Measurements from ENCODE around the gene MEX3A. TPM values are rescaled to one million over a fixed set of nuclear protein-coding genes. Genes with fewer than 3 reads are reported as not detected.

Gene MEX3A
- total and polyA plus RNA-seq, 2 of the 8 experiments (the other 6 are each of a cell fraction or from before 2014, with no cell fraction given): 34.1 to 52.4 TPM

DNA sequence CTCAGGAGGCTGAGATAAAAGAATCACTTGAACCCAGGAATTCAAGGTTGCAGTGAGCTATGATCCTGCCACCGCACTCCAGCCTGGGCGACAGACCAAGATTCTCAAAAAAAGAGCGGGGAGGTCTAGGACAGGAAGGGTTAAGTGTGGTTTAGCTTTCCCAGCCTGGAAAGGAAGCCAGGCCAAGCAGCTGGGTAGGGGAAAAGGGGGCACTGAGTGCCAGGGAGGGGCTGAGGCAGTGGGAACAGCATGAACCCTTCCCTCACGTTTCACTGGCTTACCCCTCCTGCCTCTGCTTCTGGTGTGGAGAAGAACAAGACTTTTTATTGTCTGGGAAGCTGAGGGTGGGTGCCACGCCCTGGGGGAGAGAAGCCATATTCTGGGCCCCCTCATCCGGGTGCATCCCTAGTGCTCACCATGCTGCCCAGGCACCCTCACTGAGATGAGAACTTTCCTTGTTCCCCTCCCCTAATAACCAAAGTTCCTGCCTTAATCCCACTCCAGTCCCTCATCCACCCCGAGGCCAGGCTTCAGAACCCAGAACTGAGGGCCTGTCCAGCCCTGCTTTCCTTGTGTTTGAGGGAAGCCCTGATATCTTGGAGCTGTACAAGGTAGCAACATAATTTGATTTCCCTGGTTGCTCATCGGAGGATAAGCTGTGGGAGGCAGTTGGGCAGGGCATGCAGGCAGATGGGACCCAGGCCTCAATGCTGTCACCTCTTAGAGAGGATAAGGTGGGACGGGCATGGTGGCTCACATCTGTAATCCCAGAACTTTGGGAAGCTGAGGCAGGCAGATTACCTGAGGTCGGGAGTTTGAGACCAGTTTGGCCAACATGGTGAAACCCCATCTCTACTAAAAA is 30.2 kb upstream of the MEX3A start:
- no peak overlapping the region; a peak in 1 of 4 replicates for H3K4me2 ChIP-seq (ENCODE audit: insufficient read depth in 1 of 2, low read depth in 2 of 2, low read length in 2 of 2)
- no peak overlapping the region for H2BK120ac ChIP-seq (replicated peaks; ENCODE audit: low read depth, low read length)
- H3K23me2 ChIP-seq (ENCODE audit: low read depth, low read length): peaks cover 13% of the 10 kb centered on the region
- no peak for FAIRE-seq
- H2BK20ac ChIP-seq (ENCODE audit: low read length): no peak overlapping the region
- no peak overlapping the region for H3K56ac ChIP-seq (replicated peaks; ENCODE audit: insufficient read length, low read depth, low read length)
- H3K23ac ChIP-seq (ENCODE audit: insufficient read length): no peak overlapping the region
- H3K4me1 ChIP-seq (replicated peaks in 1 of 4; ENCODE audit: control insufficient read depth in 3 of 4, insufficient read depth in 4 of 4, low read length in 3 of 4): peaks cover 3 to 16% (median 12%) of the 10 kb centered on the region in 4 experiments
- peak overlapping the region; percentile 40; the same call in 1 of the 2 replicates for H2AK5ac ChIP-seq (ENCODE audit: low read depth, low read length)
- H2BK12ac ChIP-seq (ENCODE audit: low read depth, low read length): peak overlapping the region; percentile 60; the same call in 1 of the 2 replicates
- H3K27ac ChIP-seq (ENCODE audit: low read depth, low read length): no peak overlapping the region
- ChIA-PET CTCF (ENCODE audit: partially characterized antibody) (interaction anchor here (1.0 to 42.4 kb wide), 6 partner anchors 14 to 113 kb away, joined by 3 to 1994 read pairs (median 6); partner anchors contain the start of gene MEX3A), POLR2A (ENCODE audit: partially characterized antibody) (interaction anchor here (0.6 to 28.0 kb wide), 7 partner anchors 8 to 81 kb away, joined by 3 to 763 read pairs (median 3); partner anchors contain the start of genes MEX3A, SEMA4A and SLC25A44)
- H4K5ac ChIP-seq (ENCODE audit: insufficient read length, low read depth, low read length): no peak overlapping the region
- no peak overlapping the region for H2AFZ ChIP-seq (ENCODE audit: low read length)
- no peak overlapping the region for H2BK5ac ChIP-seq (ENCODE audit: low read depth, low read length)
- H3K79me2 ChIP-seq (ENCODE audit: control insufficient read depth in 1 of 2, insufficient read depth in 2 of 2, low read length in 2 of 2): no peaks in the 10 kb centered on the region; a peak in 1 of 4 replicates
- WGBS, 2 experiments (ENCODE audit: extremely low coverage in 1 of 2, insufficient coverage in 1 of 2, insufficient read length in 1 of 2, insufficient replicate concordance in 2 of 2, low coverage in 1 of 2, low lambda C conversion rate in 2 of 2, missing lambda C conversion rate in 1 of 2): 87% methylated on average over 10 of the region's 10 CpGs; no CpG with 5 or more reads in 1 of the 2 experiments
- H3K36me3 ChIP-seq (ENCODE audit: control insufficient read depth in 2 of 4, insufficient read depth in 4 of 4, low read length in 3 of 4): no peaks in the 10 kb centered on the region
- H4K8ac ChIP-seq (ENCODE audit: extremely low read depth, insufficient read depth, low read length): no peak overlapping the region
- H4K91ac ChIP-seq (replicated peaks; ENCODE audit: insufficient read length, low read length): no peak overlapping the region
- H3K79me1 ChIP-seq (ENCODE audit: low read depth, low read length): no peaks in the 10 kb centered on the region
- no peak overlapping the region for H3K14ac ChIP-seq (ENCODE audit: insufficient read length)
- DNase-seq (ENCODE audit: low read depth in 1 of 2, low spot score in 2 of 2): no peak
- no peaks in the 10 kb centered on the region for H3K9me3 ChIP-seq (ENCODE audit: insufficient read depth in 2 of 2, low read depth in 1 of 2, low read length in 1 of 2)
- H2BK15ac ChIP-seq (ENCODE audit: low read length): peak overlapping the region; percentile 53; the same call in 1 of the 2 replicates
- no peak overlapping the region for H3K9ac ChIP-seq (replicated peaks in 1 of 4; ENCODE audit: extremely low read depth in 1 of 4, low read depth in 3 of 4, low read length in 3 of 4)
- peaks cover 0 to 2% (median 0%) of the 10 kb centered on the region in 4 experiments; a peak in 1 of 7 replicates for H3K27me3 ChIP-seq (replicated peaks in 1 of 4; ENCODE audit: control insufficient read depth in 3 of 4, extremely low read depth in 1 of 4, insufficient read depth in 3 of 4, low read length in 3 of 4)
- peaks cover 7 to 8% of the 10 kb centered on the region in 2 experiments for H4K20me1 ChIP-seq (replicated peaks in 1 of 2; ENCODE audit: control insufficient read depth in 1 of 2, insufficient read depth in 2 of 2, low read length in 2 of 2)
- H3K4me3 ChIP-seq (ENCODE audit: extremely low read depth in 1 of 4, insufficient read depth in 2 of 4, low read depth in 3 of 4, low read length in 4 of 4): no peak overlapping the region
- H3K4ac ChIP-seq (replicated peaks; ENCODE audit: insufficient read length, low read depth, low read length): no peak overlapping the region
- no peak overlapping the region for H3K18ac ChIP-seq (ENCODE audit: extremely low read depth, low read length)
- TF ChIP-seq CTBP2 (IDR thresholded peaks at IDR 0.05; ENCODE audit: borderline replicate concordance, insufficient read depth, insufficient read length, low read length) (no peak), GTF2F1 (IDR thresholded peaks at IDR 0.05; ENCODE audit: borderline replicate concordance, low read depth, low read length) (no peak), POU5F1 (IDR thresholded peaks at IDR 0.05; ENCODE audit: low read depth, low read length) (no peak), KDM5A (IDR thresholded peaks at IDR 0.05; ENCODE audit: low read length) (no peak), KDM1A (IDR thresholded peaks at IDR 0.05; ENCODE audit: borderline replicate concordance, low read length) (no peak), NRF1 (IDR thresholded peaks at IDR 0.05; ENCODE audit: low read depth, low read length) (no peak), PHF8 (conservative IDR thresholded peaks at IDR 0.05; ENCODE audit: low read depth, low read length) (no peak), RXRA (IDR thresholded peaks at IDR 0.05; ENCODE audit: insufficient read depth, low read depth, low read length) (no peak), CEBPB (IDR thresholded peaks at IDR 0.05; ENCODE audit: low read depth, low read length) (no peak), SUZ12 (IDR thresholded peaks at IDR 0.05; ENCODE audit: low read length) (no peak)
- TF ChIP-seq, protein P1, sequence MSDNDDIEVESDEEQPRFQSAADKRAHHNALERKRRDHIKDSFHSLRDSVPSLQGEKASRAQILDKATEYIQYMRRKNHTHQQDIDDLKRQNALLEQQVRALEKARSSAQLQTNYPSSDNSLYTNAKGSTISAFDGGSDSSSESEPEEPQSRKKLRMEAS (IDR thresholded peaks at IDR 0.05): no peak

Measured in H1 (cell line).